HCT116 (cell line): ENCODE results near the gene ALKBH4. TPM values are rescaled to one million over a fixed set of nuclear protein-coding genes. Genes with fewer than 3 reads are reported as not detected.

Experiments
- ATAC-seq: fragments of 200-7000 bp; cut with Tn5 transposase; 2 replicates; pipeline ENCODE4 v1.9.1; 2020; ENCODE audit warnings: mild to moderate bottlenecking, moderate library complexity
- BruUV-seq: library from RNA; stranded (reverse); fragments of 400-500 nt; replicated peaks from 2 replicates; lab custom pipeline; 2021; lab: Mats Ljungman, UMichigan
- CTCF ChIA-PET: fragments of 300-600 bp; sonication (Branson Sonifier 250); formaldehyde crosslinking; loops from one replicate; lab custom pipeline; 2021; ENCODE audit warnings: antibody characterized with exemption; lab: Charles Lee
- POLR2A ChIA-PET: fragments of 300-600, 350-600 bp; sonication (Branson Sonifier 250); formaldehyde crosslinking; loops from one replicate; lab custom pipeline; 2021; ENCODE audit warnings: antibody characterized with exemption; lab: Charles Lee
- RAD21 ChIA-PET, 2 experiments: fragments of 300-600 bp; sonication (Branson Sonifier 250); formaldehyde crosslinking; loops; one replicate each; lab custom pipeline; 2023; ENCODE audit warnings: low total read pairs in 2 of 2; ENCODE audit not compliant: uncharacterized antibody in 2 of 2, unreplicated experiment in 2 of 2, low non-redundant PET in 1 of 2; lab: Charles Lee
- DNase-seq: peaks from one replicate; pipeline ENCODE4 v3.0.0-alpha.2; 2010; ENCODE audit warnings: low read depth, low spot score
- H2AFZ ChIP-seq: fragments of 200-600 bp; shearing (Covaris generic), sonication (generic); 2 replicates; pipeline ENCODE4 v1.6.1; 2017; ENCODE audit warnings: low read depth, mixed run types, mixed read lengths, antibody characterized with exemption, low read length; ENCODE audit not compliant: poor library complexity, severe bottlenecking
- H3K27ac ChIP-seq: 2 replicates; pipeline ENCODE4 v1.5.1; 2012; ENCODE audit warnings: low read depth, low read length
- H3K27me3 ChIP-seq: fragments of 200-600 bp; sonication (generic); 2 replicates; pipeline ENCODE4 v1.6.1; 2016; ENCODE audit warnings: mixed run types, low read length, mixed read lengths; ENCODE audit not compliant: insufficient read depth
- H3K36me3 ChIP-seq, 2 experiments: fragments of 200-500 bp in 1 of 2; fragments of 200-600 bp in 1 of 2; sonication (Bioruptor generic) in 1 of 2; sonication (generic) in 1 of 2; 2 replicates each; pipeline versions ENCODE4 v1.5.1 to v1.6.1; 2014 to 2016; ENCODE audit warnings: low read length in 2 of 2, inconsistent platforms in 1 of 2, mixed read lengths in 1 of 2, mixed run types in 1 of 2; ENCODE audit not compliant: insufficient read depth in 2 of 2, control insufficient read depth in 1 of 2
- H3K4me1 ChIP-seq, 2 experiments: fragments of 200-600 bp in 1 of 2; sonication (generic) in 1 of 2; 2 replicates each; pipeline versions ENCODE4 v1.5.1 to v1.6.1; 2012 to 2017; ENCODE audit warnings: low read length in 2 of 2, inconsistent platforms in 1 of 2, mild to moderate bottlenecking in 1 of 2, mixed read lengths in 1 of 2, mixed run types in 1 of 2, moderate library complexity in 1 of 2; ENCODE audit not compliant: insufficient read depth in 2 of 2, control insufficient read depth in 1 of 2
- H3K4me2 ChIP-seq: fragments of 200-600 bp; sonication (generic); 2 replicates; pipeline ENCODE4 v1.6.1; 2017; ENCODE audit warnings: mixed run types, low read length, mixed read lengths
- H3K4me3 ChIP-seq, 2 experiments: fragments of 200-600 bp in 1 of 2; sonication (generic) in 1 of 2; replicated peaks in 1 of 2; 2 replicates each; pipeline ENCODE4 v1.5.1; 2011 to 2016; ENCODE audit warnings: low read length in 2 of 2, control low read depth in 1 of 2, low read depth in 1 of 2, mild to moderate bottlenecking in 1 of 2, mixed read lengths in 1 of 2, mixed run types in 1 of 2
- H3K79me2 ChIP-seq: fragments of 200-600 bp; sonication (generic); 2 replicates; pipeline ENCODE4 v1.6.1; 2017; ENCODE audit warnings: mild to moderate bottlenecking, mixed run types, low read length, moderate library complexity, mixed read lengths; ENCODE audit not compliant: insufficient read depth
- H3K9ac ChIP-seq: fragments of 200-600 bp; sonication (generic); 2 replicates; pipeline ENCODE4 v1.6.1; 2016; ENCODE audit warnings: low read length, mixed read lengths
- H3K9me2 ChIP-seq: fragments of 200-600 bp; sonication (generic), shearing (Covaris generic); 2 replicates; pipeline ENCODE4 v1.6.1; 2017; ENCODE audit warnings: mixed run types, mild to moderate bottlenecking, moderate library complexity; ENCODE audit not compliant: insufficient read depth
- H3K9me3 ChIP-seq, 2 experiments: fragments of 200-500 bp in 1 of 2; fragments of 200-600 bp in 1 of 2; sonication (Bioruptor generic) in 1 of 2; sonication (generic) in 1 of 2; 2 replicates each; pipeline ENCODE4 v1.6.1; 2014 to 2017; ENCODE audit warnings: low read length in 2 of 2, mixed read lengths in 2 of 2, inconsistent platforms in 1 of 2, low read depth in 1 of 2, mild to moderate bottlenecking in 1 of 2, mixed run types in 1 of 2, moderate library complexity in 1 of 2; ENCODE audit not compliant: control insufficient read depth in 1 of 2, insufficient read depth in 1 of 2
- H4K20me1 ChIP-seq: fragments of 200-600 bp; sonication (generic), shearing (Covaris generic); 2 replicates; pipeline ENCODE4 v1.6.1; 2017; ENCODE audit warnings: mixed run types, mild to moderate bottlenecking, moderate library complexity; ENCODE audit not compliant: insufficient read depth
- CBX3 ChIP-seq: IDR thresholded peaks from 2 replicates; pipeline ENCODE4 v1.6.1; 2012; ENCODE audit warnings: low read depth
- EGR1 ChIP-seq: IDR thresholded peaks from 2 replicates; pipeline ENCODE4 v1.6.1; 2012; ENCODE audit warnings: low read depth
- FOSL1 ChIP-seq: IDR thresholded peaks from 2 replicates; pipeline ENCODE4 v1.6.1; 2012; ENCODE audit warnings: low read depth
- JUND ChIP-seq: IDR thresholded peaks from 2 replicates; pipeline ENCODE4 v1.6.1; 2012
- MAX ChIP-seq: IDR thresholded peaks from 2 replicates; pipeline ENCODE4 v1.6.1; 2012
- RAD21 ChIP-seq: IDR thresholded peaks from 2 replicates; pipeline ENCODE4 v1.6.1; 2012; ENCODE audit warnings: low read depth, mild to moderate bottlenecking
- REST ChIP-seq: IDR thresholded peaks from 2 replicates; pipeline ENCODE4 v1.6.1; 2012; ENCODE audit warnings: low read depth
- SP1 ChIP-seq: IDR thresholded peaks from 2 replicates; pipeline ENCODE4 v1.6.1; 2012; ENCODE audit warnings: low read depth
- SRF ChIP-seq: IDR thresholded peaks from 2 replicates; pipeline ENCODE4 v1.6.1; 2012; ENCODE audit warnings: low read depth
- ZNF274 ChIP-seq: fragments of 200-500 bp; sonication (Bioruptor generic); IDR thresholded peaks from 2 replicates; pipeline ENCODE4 v1.6.1; 2014; ENCODE audit warnings: mild to moderate bottlenecking, low read depth, low read length, inconsistent platforms
- intact Hi-C: fragments of 100-400 bp; cut with micrococcal nuclease; formaldehyde crosslinking; loops from 2 replicates; pipeline ENCODE4 v1.10.0; 2022
- total RNA-seq: library from RNA; stranded (reverse); gene quantifications from one replicate; pipeline ENCODE4 v1.2.1, GENCODE V29; 2021; ENCODE audit not compliant: unreplicated experiment

Gene ALKBH4
- total RNA-seq, 1 experiment from 2014 or later: 14.9 TPM

- H3K9me3 ChIP-seq: no peaks in the 10 kb centered on the region
- peaks cover 6 to 25% of the 10 kb centered on the region in 2 experiments for H3K4me1 ChIP-seq
- no peak overlapping the region for H3K9ac ChIP-seq
- no peaks in the 10 kb centered on the region for H4K20me1 ChIP-seq
- no peaks in the 10 kb centered on the region for H3K79me2 ChIP-seq
- H3K4me3 ChIP-seq: no peak overlapping the region
- ATAC-seq (no peak), DNase-seq (no peak)
- no peaks in the 10 kb centered on the region; a peak in 1 of 4 replicates for H3K36me3 ChIP-seq
- H3K9me2 ChIP-seq: no peaks in the 10 kb centered on the region
- no TSS peak for BruUV-seq
- H2AFZ ChIP-seq: no peak overlapping the region
- no peak overlapping the region for H3K27ac ChIP-seq
- ChIA-PET POLR2A (no interaction called here), CTCF (interaction anchor here (0.7 to 2.2 kb wide), 2 partner anchors 37 to 47 kb away, joined by 3 to 14 read pairs; no protein-coding TSS in a partner anchor), RAD21 (interaction anchor here in 1 of 2 experiments (1.7 kb wide), 1 partner anchor 45 kb away, joined by 5 read pairs; no protein-coding TSS in a partner anchor)
- no peaks in the 10 kb centered on the region for H3K27me3 ChIP-seq
- H3K4me2 ChIP-seq: no peak overlapping the region
- TF ChIP-seq SRF: no peak
- no peak for TF ChIP-seq RAD21
- no peak for TF ChIP-seq JUND
- no peak for TF ChIP-seq SP1
- no peak for TF ChIP-seq FOSL1
- TF ChIP-seq REST: no peak
- no peak for TF ChIP-seq EGR1
- TF ChIP-seq ZNF274: no peak
- TF ChIP-seq MAX: no peak
- TF ChIP-seq CBX3: no peak
- intact Hi-C loops: no loop called here
These were observed 15.5 kb downstream of the ALKBH4 start for GRCh38 chr7:102449136-102449535.
